ENCODE measurements around the gene SERPINB7.

The SERPINB7 gene

DNA sequence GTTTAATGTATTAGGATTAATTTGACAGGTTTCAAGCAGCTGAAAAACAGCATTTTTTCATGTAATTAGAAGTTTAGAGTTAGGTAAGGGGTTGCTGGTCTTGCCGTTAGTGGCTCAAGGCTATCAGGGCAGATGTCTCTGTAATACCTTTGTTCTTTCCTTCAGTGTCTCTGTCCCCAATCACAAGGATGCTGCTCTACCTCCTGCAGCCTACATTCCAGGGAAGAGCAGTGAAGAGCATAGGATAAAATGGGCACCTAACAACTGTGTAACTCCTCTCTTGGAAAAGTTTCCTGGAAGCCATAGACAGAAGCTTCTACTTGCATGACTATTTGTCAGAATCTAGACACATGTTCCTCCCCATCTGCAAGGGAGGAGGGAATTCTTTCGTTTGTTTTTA, 9.4 kb upstream of the SERPINB7 start:
- Mint-ChIP-seq H3K4me3 (no peak overlapping the region), H3K27me3 (no peaks in the 10 kb centered on the region), H3K27ac (no peak overlapping the region), H3K4me1 (no peaks in the 10 kb centered on the region), H3K36me3 (no peaks in the 10 kb centered on the region), H3K9me3 (no peaks in the 10 kb centered on the region)
- ATAC-seq, result no peak

DNA sequence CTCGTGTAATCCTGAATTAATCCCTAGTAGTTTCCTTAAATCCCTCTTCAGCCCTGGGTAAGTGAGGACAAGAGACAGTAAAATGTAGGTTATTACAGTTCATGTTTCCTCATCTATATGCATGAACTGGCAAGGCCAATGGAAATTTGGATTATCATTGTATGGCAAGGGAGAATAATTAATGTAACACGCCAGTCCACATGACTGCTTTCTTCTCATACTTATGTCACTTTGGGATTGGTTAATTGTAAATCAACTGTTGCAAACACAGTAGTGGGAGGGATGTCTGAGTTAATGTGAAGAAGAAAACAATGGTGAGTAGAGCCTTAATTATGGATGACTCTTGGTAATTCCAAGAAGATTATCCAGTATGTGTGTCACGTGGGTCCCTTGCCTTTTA, 1.7 kb upstream of the SERPINB7 start:
- Mint-ChIP-seq H3K9me3 (no peaks in the 10 kb centered on the region), H3K36me3 (no peaks in the 10 kb centered on the region), H3K27me3 (no peaks in the 10 kb centered on the region), H3K4me3 (no peak overlapping the region), H3K4me1 (no peaks in the 10 kb centered on the region), H3K27ac (no peak overlapping the region)
- no peak for ATAC-seq

DNA sequence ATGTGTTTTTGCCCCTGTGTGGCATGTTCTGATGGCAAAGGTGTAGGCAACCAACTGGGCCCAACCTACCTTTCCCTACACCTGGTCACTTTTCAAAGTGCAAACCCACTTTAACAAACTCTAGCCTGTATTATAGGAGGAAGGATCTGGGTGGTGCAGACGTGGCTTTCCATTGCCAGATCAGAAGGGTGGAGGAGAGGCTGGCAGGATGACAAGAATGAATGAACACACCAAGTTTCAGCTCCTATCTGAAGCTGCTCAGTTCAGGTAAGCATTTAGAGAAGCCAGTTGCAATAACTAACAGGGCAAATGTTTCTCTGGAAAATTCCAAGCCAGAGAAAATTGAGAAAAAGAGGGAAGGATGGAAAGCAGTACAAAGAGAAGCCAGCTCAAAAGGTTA, 707 bp upstream of the SERPINB7 start:
- no peaks in the 10 kb centered on the region for H3K27me3 Mint-ChIP-seq
- no peaks in the 10 kb centered on the region for H3K36me3 Mint-ChIP-seq
- ATAC-seq, result no peak
- H3K4me1 Mint-ChIP-seq, result no peaks in the 10 kb centered on the region
- H3K4me3 Mint-ChIP-seq, result no peak overlapping the region
- H3K27ac Mint-ChIP-seq, result no peak overlapping the region
- H3K9me3 Mint-ChIP-seq, result no peaks in the 10 kb centered on the region

DNA sequence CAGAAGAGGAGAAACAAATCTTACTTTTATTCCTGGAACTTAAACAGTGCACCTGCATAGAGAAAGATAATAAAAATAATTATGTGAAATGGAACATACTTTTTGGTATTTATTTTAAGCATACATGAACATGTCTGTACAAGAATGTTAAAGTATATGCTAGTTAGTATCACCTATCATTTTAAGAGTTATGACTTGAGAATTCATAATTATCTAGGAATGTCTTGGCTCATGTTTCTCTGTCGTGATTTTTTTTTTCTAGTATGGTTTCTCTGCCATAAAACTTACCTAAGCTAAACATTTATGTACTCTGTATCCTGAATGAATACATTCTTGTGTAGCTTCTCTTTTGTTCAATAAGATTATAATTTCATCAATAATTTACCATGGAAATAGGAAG, 4.2 kb downstream of the SERPINB7 start:
- H3K4me3 Mint-ChIP-seq, result no peak overlapping the region
- no peaks in the 10 kb centered on the region for H3K27me3 Mint-ChIP-seq
- H3K36me3 Mint-ChIP-seq, result no peaks in the 10 kb centered on the region
- H3K27ac Mint-ChIP-seq, result no peak overlapping the region
- H3K4me1 Mint-ChIP-seq, result no peaks in the 10 kb centered on the region
- no peak for ATAC-seq
- no peaks in the 10 kb centered on the region for H3K9me3 Mint-ChIP-seq

DNA sequence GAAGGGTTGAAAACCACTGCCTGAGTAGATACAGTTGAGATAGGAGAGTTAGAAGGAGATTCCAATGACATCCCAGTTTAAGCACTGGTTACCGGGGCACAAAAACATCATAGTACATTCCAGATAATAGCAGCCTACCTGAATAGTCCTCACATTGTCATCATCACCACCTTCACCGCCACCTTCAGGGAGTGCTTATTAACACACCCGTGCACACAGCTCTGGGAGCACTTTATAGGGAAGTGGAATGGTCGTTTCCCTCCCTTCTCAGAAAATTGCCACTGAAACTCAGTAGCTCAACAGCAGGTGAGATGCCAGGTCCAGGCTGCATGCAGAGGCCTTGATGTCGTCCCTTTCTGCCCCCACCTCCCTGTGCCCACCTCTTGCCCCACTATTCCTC, 8.2 kb downstream of the SERPINB7 start:
- Mint-ChIP-seq H3K9me3 (no peaks in the 10 kb centered on the region), H3K4me3 (no peak overlapping the region), H3K4me1 (no peaks in the 10 kb centered on the region), H3K27me3 (no peaks in the 10 kb centered on the region), H3K27ac (no peak overlapping the region), H3K36me3 (no peaks in the 10 kb centered on the region)
- ATAC-seq, result peak; percentile 44

DNA sequence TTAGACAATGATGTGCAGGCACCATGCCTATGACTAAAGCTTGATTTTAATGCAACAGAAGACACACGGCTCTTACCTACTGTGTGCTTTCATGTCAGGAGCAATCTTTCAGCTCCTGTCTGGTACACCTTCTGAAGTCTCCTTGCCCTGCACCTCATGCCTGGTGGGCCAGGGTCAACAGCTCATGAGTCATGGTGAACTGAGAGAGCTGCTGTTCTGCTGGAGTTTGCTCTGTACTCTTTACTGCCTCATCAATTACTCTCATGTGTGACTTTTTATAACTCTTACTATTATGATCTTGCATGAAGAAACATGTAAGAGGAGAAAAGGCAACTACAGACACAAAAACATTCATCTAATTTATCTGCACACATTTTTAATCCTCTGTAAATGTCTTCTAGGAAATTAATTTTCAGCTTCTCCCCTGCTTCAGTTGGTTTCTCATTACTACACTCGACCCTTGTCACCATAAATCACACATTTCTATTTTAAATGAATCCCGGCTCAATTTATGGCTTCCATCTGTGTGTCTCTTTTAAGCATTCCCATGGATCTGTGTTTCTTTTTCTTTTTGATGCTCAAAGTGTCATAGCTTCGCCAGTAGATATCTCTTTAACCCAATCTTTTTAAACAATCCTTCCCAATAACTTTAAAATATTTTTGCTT, 9.7 kb downstream of the SERPINB7 start:
- ATAC-seq, result no peak
- Mint-ChIP-seq H3K36me3 (no peaks in the 10 kb centered on the region), H3K4me1 (no peaks in the 10 kb centered on the region)

DNA sequence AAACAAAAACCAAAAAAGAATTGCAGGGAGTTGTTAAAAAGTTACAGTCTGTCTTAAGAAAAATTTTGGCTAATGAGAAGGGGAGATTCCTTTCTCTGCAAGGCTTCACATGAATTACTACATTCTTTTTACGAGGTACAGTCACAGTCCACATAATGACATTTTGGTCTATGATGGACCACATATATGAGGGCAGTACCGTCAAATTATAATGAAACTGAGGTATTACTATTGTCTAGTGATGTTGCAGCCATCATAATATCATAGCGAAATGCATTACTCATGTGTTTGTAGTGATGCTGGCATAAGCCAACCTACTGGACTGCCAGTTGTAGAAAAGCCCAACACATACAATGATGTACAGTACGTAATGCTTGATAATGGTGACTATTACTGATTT, 12.5 kb downstream of the SERPINB7 start:
- H3K4me3 Mint-ChIP-seq, result no peak overlapping the region
- no peaks in the 10 kb centered on the region for H3K36me3 Mint-ChIP-seq
- no peaks in the 10 kb centered on the region for H3K9me3 Mint-ChIP-seq
- no peaks in the 10 kb centered on the region for H3K27me3 Mint-ChIP-seq
- ATAC-seq, result no peak
- no peaks in the 10 kb centered on the region for H3K4me1 Mint-ChIP-seq
- H3K27ac Mint-ChIP-seq, result no peak overlapping the region

More for the DNA sequence above, 9.7 kb downstream of the SERPINB7 start:
- no peak overlapping the region for H3K4me3 Mint-ChIP-seq
- no peaks in the 10 kb centered on the region for H3K27me3 Mint-ChIP-seq
- H3K9me3 Mint-ChIP-seq, result no peaks in the 10 kb centered on the region
- no peak overlapping the region for H3K27ac Mint-ChIP-seq

DNA sequence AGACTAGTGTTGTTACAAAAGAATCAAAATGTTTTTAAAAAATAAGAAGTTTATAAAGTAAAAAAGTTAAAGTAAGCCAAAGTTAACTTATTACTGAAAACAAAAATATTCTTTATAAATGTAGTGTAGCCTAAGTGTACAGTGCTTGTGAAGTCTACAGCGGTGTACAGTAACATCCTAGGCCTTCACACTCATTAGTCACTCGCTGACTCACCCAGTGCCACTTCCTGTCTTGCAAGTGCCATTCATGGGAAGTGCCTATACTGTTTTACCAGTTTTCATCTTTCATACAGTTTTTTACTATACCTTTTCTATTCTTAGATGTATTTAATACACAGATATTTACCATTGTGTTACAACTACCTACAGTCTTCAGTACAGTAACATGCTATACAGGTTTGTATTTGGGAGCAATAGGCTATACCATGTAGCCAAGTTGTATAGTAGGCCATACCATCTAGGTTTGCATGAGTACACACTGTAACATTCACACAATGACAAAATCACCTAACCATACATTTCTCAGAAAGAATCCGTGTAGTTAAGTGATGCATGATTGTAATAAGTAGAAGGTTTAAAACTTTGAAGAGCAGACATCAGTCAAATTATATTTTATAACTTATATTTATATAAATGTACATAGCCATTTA, 13.4 kb downstream of the SERPINB7 start:
- no peaks in the 10 kb centered on the region for H3K9me3 Mint-ChIP-seq
- H3K27ac Mint-ChIP-seq, result no peak overlapping the region
- no peaks in the 10 kb centered on the region for H3K4me1 Mint-ChIP-seq
- H3K4me3 Mint-ChIP-seq, result no peak overlapping the region
- H3K36me3 Mint-ChIP-seq, result no peaks in the 10 kb centered on the region
- ATAC-seq, result peak; percentile 63
- no peaks in the 10 kb centered on the region for H3K27me3 Mint-ChIP-seq

DNA sequence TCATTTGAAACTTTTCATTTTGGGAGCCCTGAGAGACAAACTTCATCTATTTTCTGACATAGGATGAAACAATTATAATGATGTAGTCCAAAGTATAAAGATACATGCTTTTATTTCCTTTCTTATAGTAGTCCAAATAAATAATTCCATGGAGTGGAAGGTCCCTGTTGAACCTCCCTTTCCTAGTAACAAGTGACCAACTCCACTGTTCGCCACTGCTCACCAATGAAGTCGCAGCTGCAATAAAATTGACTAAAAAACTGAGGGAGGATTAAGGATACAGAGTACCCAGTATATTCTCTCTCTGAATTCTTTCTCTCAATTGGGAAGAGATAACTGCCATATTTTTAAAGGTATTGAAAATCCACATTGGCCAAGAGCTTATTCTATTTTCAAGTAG, 14.1 kb downstream of the SERPINB7 start:
- ATAC-seq, result no peak
- Mint-ChIP-seq H3K27me3 (no peaks in the 10 kb centered on the region), H3K27ac (no peak overlapping the region), H3K9me3 (no peaks in the 10 kb centered on the region), H3K4me1 (no peaks in the 10 kb centered on the region), H3K4me3 (no peak overlapping the region), H3K36me3 (no peaks in the 10 kb centered on the region)

DNA sequence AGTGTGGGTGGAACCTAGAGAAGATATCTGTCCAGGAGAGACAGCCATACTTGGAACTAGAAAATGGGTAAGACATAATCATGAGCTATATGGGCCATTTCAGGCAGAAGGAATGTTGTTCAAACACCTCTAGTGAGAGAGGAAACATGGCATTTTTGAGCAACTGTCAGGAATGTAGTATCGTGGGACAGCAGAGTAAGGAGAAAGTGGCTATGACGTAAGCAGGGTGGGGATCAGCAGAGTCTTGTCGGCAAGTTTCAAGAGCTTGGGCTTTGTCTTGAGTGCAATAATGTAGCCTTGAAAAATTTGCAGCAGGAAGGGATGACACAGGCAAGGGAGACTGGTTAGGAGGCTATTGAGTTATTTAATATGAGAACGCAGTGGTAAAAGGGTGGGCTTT, 20.4 kb downstream of the SERPINB7 start:
- Mint-ChIP-seq H3K9me3 (no peaks in the 10 kb centered on the region), H3K27ac (no peak overlapping the region), H3K27me3 (no peaks in the 10 kb centered on the region), H3K4me1 (no peaks in the 10 kb centered on the region), H3K36me3 (no peaks in the 10 kb centered on the region), H3K4me3 (no peak overlapping the region)
- no peak for ATAC-seq

DNA sequence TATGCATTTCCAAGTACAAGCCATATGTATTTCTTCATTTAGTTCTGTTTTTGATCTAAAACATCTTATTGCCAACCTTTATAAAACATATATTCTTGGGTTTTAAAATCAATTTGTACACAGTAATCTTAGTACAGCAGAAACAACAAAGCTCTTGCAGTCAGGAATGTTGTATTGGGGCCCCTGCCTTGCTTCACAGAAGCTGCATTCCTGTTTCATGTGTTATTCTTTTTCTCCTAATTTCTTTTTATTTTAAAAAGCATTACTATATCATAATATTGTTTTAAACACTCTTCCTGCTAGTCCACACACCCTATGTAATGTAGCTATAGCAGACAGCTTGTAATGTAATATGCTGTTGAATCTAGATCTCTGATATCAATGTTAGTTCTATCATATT, 24.0 kb downstream of the SERPINB7 start:
- ATAC-seq, result no peak

DNA sequence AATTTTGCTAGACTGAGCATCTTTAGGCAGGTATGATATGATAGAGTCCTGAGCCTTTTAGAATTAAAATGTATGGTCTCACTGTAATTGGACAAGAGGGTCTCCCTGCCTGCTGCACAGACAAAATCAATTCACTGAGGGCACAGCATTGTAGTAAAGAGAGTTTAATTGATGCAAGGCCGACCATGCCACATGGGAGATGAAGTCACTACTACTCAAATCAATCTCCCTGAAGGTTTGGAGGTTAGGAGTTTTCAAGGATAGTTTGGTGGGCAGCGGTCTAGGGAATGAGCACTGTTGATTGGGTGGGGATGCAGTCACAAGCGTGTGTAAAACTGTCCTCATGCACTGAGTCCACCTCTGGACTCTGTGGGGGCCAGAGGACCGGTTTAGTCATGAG, 26.1 kb downstream of the SERPINB7 start:
- Mint-ChIP-seq H3K4me1 (no peaks in the 10 kb centered on the region), H3K36me3 (no peaks in the 10 kb centered on the region), H3K27ac (no peak overlapping the region), H3K4me3 (no peak overlapping the region), H3K27me3 (no peaks in the 10 kb centered on the region), H3K9me3 (no peaks in the 10 kb centered on the region)
- no peak for ATAC-seq

More for the DNA sequence above, 24.0 kb downstream of the SERPINB7 start:
- H3K9me3 Mint-ChIP-seq, result no peaks in the 10 kb centered on the region
- H3K36me3 Mint-ChIP-seq, result no peaks in the 10 kb centered on the region
- H3K27ac Mint-ChIP-seq, result no peak overlapping the region
- H3K4me3 Mint-ChIP-seq, result no peak overlapping the region
- H3K27me3 Mint-ChIP-seq, result no peaks in the 10 kb centered on the region
- H3K4me1 Mint-ChIP-seq, result no peaks in the 10 kb centered on the region

DNA sequence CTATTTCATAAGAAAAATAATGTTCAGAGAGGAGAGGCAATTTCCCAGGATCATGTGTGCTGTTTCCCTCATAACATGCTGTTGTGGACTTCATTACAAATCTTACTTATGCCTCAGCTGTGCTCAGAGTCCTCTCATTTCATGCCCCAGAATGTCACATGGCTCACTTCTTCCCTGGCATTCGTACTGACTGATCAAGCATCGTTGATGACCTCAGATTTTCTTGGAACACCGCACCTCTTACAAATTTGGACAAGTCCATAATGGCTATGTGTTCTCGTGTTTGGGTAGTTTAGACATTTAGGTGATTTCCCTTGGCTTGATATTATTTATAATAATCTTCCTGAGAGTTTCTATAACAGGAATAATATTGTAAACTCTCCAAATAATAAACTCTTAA, 32.9 kb downstream of the SERPINB7 start:
- ATAC-seq, result no peak
- Mint-ChIP-seq H3K27ac (no peak overlapping the region), H3K4me1 (no peaks in the 10 kb centered on the region), H3K36me3 (no peaks in the 10 kb centered on the region), H3K27me3 (no peaks in the 10 kb centered on the region), H3K9me3 (no peaks in the 10 kb centered on the region), H3K4me3 (no peak overlapping the region)

DNA sequence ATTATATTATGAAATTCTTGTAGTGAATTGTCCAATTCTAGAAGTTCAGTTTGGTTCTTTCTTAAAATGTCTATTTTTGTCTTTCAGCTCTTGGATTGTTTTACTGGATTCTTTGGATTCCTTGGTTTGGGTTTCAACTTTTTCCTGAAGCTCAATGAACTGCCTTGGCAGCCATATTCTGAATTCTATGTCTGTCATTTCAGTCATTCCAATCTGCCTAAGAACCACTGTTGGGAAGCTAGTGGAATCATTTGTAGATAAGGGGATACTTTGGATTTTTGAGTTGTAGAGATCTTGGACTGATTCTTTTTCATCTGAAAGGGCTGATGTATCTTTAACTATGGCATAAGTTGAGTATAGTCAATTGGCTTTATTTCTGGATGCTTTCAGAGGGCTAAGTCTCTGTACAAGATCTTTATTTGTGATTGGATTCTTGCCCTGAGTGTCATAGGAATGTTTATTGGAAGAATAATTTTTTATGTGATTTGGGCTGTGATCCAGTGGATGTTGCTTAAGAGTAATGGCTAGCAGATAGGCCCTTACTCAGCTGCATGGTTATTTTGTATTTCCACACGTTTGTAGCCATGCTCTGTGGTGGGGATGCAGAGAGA, 42.3 kb downstream of the SERPINB7 start:
- peaks cover 21% of the 10 kb centered on the region for H3K27me3 Mint-ChIP-seq
- no peak overlapping the region for H3K27ac Mint-ChIP-seq
- no peak for ATAC-seq
- no peaks in the 10 kb centered on the region for H3K36me3 Mint-ChIP-seq
- no peak overlapping the region for H3K4me3 Mint-ChIP-seq
- peaks cover 20% of the 10 kb centered on the region for H3K9me3 Mint-ChIP-seq
- H3K4me1 Mint-ChIP-seq, result no peaks in the 10 kb centered on the region

DNA sequence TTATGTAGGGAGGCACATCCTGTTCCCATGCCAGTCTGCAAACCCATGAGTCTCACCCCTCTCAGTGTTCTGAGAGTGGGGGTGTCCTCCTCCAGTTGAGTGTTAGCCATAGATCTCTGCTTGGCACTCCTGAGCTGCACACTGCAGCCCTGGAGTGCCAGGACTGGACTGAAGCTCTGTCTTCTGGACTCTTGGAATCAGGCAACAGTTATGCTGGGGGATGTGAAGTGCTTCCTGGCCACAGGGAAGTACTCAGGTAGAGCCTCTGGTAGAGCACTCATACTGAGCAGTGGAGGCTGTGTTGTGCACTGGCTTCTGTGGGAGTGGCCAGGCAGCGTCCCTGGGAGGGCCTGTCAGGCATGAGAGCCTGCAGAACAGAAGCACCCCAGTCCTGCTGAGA, 43.0 kb downstream of the SERPINB7 start:
- Mint-ChIP-seq H3K36me3 (no peaks in the 10 kb centered on the region), H3K27me3 (peaks cover 21% of the 10 kb centered on the region), H3K4me1 (no peaks in the 10 kb centered on the region), H3K9me3 (peaks cover 20% of the 10 kb centered on the region), H3K4me3 (no peak overlapping the region), H3K27ac (no peak overlapping the region)
- no peak for ATAC-seq

DNA sequence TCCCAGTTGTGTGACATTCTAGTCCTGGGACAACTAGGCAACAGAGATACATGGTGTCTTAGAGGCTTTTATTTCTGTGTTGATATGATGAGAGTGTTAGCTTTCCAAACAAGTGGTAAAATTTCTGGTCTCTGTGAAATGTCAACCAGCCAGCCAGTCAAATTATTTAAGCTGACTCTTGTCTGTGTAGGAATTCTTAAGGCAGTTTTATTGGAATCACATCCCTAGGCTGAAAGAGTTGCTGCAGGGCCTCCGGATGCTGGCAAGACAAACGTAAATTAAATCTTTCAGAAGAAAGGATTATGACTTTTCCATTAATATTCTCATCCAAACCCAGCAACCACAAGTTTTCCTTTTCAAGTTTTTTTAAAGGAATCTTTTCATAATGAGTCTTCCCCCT, 44.6 kb downstream of the SERPINB7 start:
- no peak overlapping the region for H3K27ac Mint-ChIP-seq
- peaks cover 21% of the 10 kb centered on the region for H3K27me3 Mint-ChIP-seq
- H3K4me1 Mint-ChIP-seq, result no peaks in the 10 kb centered on the region
- no peaks in the 10 kb centered on the region for H3K36me3 Mint-ChIP-seq
- H3K4me3 Mint-ChIP-seq, result no peak overlapping the region
- ATAC-seq, result no peak
- peaks cover 19% of the 10 kb centered on the region for H3K9me3 Mint-ChIP-seq
